Fibroblast of pulmonary artery (primary cell): Measurements from ENCODE around the gene RSRC1.

Experiments used
- DNase-seq: peaks from one replicate; pipeline ENCODE4 v3.0.0-alpha.2; 2010; ENCODE audit warnings: low read depth
- H3K4me3 ChIP-seq: replicated peaks from 2 replicates; pipeline ENCODE4 v1.5.1; 2011; ENCODE audit warnings: low read depth, mild to moderate bottlenecking, control low read depth, low read length, moderate library complexity
- CTCF ChIP-seq: IDR thresholded peaks from 2 replicates; pipeline ENCODE4 v1.5.1; 2011; ENCODE audit warnings: mild to moderate bottlenecking, control low read depth, low read length, inconsistent platforms; ENCODE audit errors: missing control alignments

The RSRC1 gene

GRCh38 chr3:158205324-158205723, 95.4 kb downstream of the RSRC1 start:
- H3K4me3 ChIP-seq = no peak overlapping the region
- TF ChIP-seq CTCF = no peak
- DNase-seq = no peak

GRCh38 chr3:158205994-158206393, 96.1 kb downstream of the RSRC1 start:
- DNase-seq = peak; percentile 3
- H3K4me3 ChIP-seq = no peak overlapping the region
- TF ChIP-seq CTCF = no peak

- no peak for DNase-seq
- TF ChIP-seq CTCF = no peak
- H3K4me3 ChIP-seq = no peak overlapping the region
Observed at GRCh38 chr3:158210067-158210466, 100.2 kb downstream of the RSRC1 start.

GRCh38 chr3:158213461-158213860, 103.6 kb downstream of the RSRC1 start:
- H3K4me3 ChIP-seq = no peak overlapping the region
- DNase-seq = no peak
- TF ChIP-seq CTCF = no peak

GRCh38 chr3:158217992-158218391, 108.1 kb downstream of the RSRC1 start:
- H3K4me3 ChIP-seq = no peak overlapping the region
- DNase-seq = no peak
- TF ChIP-seq CTCF = no peak

GRCh38 chr3:158220575-158220974, 110.7 kb downstream of the RSRC1 start:
- DNase-seq = no peak
- no peak for TF ChIP-seq CTCF
- H3K4me3 ChIP-seq = no peak overlapping the region

GRCh38 chr3:158221426-158221825, 111.5 kb downstream of the RSRC1 start:
- TF ChIP-seq CTCF = no peak
- no peak overlapping the region for H3K4me3 ChIP-seq
- no peak for DNase-seq
